Measurements from ENCODE around the gene UQCC2.

DNA sequence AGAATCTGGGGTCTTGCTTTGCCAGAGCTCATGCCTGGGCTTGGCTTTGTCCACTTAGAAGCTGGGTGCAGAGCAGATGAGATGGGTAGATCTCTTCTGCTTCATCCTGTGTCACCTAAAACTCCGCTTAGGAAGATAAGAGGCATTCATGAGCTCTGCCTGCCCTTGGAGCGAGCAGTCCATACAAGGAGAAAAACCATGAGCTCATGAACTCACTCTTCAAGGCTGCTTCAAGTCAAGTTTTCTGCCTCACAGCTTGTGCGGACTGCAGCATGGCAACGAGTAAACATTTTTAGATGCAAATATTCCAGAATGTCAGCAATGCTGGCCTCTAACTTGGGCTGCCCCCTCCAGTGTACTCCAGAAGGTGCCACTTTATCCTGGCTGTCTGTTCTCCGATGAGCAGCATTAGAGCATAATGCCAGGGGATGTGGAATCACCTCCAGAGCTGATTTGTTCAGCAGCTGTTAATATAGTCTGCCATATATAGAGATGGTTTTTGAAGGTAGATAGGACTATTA lies 10.7 kb upstream of the UQCC2 start:
- TF ChIP-seq POLR2A (IDR thresholded peaks at IDR 0.05; ENCODE audit: low read length), result no peak
- no peak for TF ChIP-seq GATA1 (IDR thresholded peaks at IDR 0.05; ENCODE audit: low read depth, low read length)

Measured in erythroblast (primary cell).